ENCODE results near the gene CADPS.

CADPS gene

DNA sequence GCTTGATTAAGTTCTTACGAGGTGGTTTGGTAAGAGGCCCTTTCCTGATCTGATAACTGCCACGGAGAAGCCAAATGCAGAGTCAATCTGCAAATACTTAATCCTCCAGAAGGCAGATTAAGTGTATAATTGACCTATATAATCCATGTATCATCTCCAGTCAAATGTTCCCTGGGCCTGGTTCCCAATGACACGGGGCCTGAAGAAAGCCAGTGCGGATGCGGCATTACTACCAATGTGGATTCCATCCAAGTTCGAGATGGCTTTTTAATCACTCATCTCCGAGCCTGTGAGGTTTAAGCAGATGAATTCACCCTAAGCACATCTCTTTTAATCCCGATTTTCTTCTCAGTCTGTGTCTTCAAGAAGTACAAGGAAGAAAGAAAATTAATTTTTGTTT is 441.8 kb downstream of the CADPS start:
- DNase-seq (ENCODE audit: low read depth) = no peak

DNA sequence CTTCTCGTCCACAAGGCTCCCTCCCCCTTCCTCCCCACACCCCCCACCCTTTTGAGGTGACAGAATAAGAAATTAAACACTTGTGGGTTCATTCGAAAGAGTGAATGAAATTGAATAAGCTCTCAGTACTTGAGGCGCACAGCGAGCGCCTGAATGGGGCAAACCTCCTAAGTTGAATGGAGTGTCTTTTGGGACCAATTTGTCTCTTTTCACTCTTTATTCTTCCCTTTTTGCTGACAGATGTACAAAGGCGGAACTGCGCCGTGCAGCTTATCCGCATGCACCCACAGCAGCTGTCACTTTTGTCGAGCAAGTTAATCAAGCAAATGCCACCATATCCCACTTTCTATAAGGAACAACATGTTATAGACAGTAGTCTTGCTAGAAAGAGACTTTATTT is 454.0 kb downstream of the CADPS start:
- DNase-seq (ENCODE audit: low read depth) = no peak

DNA sequence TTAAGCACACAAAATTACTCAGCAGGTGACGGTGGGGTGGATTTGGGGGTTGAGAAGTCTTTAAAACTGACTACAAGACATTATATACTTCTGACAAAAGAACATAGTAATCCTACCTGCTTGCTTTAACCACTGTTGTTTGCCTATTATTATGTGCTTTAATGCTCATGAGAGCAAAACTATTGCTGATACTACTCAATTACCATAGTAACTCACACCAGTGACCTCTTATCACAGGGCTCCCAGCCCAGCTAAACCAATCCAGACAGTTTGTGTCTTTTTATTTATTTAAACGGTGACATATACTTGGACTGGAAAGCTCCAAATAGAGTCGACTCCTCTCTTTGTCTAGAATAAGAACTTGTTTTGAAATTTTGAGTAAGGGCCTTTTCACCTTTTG is 459.1 kb downstream of the CADPS start:
- DNase-seq (ENCODE audit: low read depth) = no peak

DNA sequence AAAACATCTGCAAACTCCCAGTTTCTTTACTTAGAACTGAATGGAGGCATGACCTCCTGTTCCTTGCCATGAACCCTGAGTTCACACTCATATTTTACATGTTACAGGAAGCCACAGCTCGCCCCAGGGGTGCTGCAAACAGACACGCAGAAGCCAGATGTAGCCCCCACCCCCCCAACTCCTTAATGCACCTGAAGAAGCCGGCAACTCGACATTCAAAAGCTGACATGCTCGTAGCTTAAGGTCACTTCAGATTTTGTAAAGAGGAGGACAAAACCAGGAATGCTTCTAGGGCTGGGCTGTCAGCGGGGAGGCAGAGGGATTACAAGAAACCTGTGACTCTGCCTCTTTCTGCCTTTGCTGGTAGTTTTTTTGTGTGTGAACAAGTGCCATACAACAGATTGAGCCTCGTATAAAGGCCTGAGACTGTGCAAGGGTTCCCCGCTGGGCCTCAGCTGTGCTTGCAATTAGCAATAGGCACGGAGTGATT is 459.9 kb downstream of the CADPS start:
- no peak for DNase-seq (ENCODE audit: low read depth)

DNA sequence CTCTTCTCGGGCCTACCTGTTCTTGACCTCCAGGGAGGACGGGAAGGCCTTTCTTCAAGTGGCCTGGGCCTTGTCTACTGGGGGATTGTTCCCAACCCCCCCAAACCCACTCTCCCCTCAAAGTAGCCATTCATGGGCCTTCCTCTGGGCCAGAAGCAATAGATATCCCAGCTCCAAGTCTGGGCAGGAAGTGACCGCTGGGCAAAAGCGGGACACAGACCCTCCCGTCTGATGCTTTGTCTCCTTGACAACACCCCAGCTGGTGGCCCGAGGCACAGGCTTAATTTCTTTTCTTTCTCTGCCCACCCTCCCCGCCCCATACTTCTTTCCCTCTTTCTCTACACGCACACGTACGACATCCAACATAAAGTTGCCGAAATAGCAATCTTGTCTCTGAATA is 460.4 kb downstream of the CADPS start:
- no peak for DNase-seq (ENCODE audit: low read depth)

GRCh38 chr3:62413687-62414086 is 461.5 kb downstream of the CADPS start:
- DNase-seq (ENCODE audit: low read depth) = no peak

DNA sequence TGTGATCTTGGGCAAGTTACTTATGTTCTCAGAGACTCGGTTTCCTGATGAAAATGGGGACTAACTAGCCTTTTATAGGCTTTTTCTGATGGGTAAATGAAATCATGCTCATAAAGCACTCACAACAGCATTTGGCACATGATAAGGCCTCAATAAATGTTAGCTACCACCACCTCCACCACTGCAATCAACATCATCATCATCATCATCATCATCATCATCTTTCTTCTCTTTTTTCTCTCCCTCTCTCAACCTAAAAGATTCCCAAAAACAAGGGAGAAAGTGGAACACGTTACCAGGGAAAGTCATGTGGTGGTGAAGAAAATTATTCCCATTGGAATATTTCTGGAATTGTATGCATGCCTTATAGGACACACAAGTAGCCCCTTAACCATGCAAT is 468.3 kb downstream of the CADPS start:
- DNase-seq (ENCODE audit: low read depth) = no peak

DNA sequence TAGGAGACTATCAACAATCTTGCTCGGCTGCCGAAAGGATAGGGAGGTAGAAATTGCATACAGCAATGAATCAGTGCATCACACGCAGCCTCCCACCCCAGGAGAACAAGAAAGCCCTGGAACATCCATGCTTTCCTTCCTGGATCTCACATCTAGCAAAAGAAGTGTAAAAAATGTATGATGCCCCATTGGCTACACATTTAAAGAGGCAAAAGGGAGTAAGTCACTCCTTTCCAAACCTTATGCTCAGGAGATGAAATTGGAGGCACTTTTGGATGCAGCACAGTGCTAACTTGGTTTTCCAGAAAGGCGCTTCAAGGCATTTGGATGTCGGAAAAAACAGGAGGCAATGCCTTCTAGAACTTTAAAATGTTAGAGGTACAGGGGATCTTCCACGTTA is 469.6 kb downstream of the CADPS start:
- no peak for DNase-seq (ENCODE audit: low read depth)

- no peak for DNase-seq (ENCODE audit: low read depth)
Measured at GRCh38 chr3:62405135-62405534, 470.1 kb downstream of the CADPS start.

GRCh38 chr3:62404321-62404720 is 470.9 kb downstream of the CADPS start:
- DNase-seq (ENCODE audit: low read depth) = no peak

DNA sequence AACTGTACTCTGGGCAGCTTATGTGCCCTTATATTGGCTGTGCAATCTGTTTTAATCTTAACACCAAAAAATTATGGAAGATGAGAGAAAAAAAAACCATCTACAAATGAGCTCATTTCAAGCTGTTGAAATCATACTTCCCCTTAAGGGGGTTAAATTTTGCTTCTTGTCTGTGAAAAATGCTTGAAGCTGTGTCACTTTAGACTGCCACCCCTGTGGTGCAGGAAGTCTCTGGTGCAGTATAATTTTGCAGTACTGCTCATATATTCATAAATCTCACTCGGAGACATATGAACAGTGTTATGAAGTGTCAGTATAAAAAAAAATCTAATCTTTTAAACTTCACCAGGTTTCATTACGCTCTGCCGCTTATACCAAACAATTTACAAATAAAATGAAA is 471.5 kb downstream of the CADPS start:
- no peak for DNase-seq (ENCODE audit: low read depth)

GRCh38 chr3:62392626-62393292 is 482.5 kb downstream of the CADPS start:
- no peak for DNase-seq (ENCODE audit: low read depth)

GRCh38 chr3:62387251-62387650 is 488.0 kb downstream of the CADPS start:
- no peak for DNase-seq (ENCODE audit: low read depth)

DNA sequence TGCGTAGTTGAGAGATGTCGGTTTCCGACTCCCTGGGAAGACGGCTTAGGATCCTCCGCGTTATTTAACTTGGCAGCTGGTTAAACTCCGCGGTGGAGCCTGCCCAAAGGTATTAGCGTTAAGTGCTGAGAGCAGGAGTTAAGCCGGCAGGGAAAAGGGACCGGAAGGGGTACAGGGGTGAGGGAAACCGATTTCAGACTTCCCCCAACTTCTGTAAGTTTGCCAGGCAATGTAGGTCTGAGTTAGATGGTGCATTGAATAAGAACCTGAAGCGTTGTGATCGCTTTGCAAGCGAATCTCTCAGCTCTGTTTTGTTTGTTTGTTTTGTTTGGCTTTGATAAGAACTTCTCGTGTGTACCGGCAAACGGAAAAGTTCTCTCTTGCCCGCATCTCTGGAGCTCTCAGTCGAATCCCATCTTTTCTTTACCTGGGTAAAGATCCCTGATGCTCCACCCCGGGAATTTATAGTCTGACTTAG is 495.9 kb downstream of the CADPS start:
- DNase-seq (ENCODE audit: low read depth) = no peak

GRCh38 chr3:62378921-62379320 is 496.3 kb downstream of the CADPS start:
- DNase-seq (ENCODE audit: low read depth) = no peak

DNA sequence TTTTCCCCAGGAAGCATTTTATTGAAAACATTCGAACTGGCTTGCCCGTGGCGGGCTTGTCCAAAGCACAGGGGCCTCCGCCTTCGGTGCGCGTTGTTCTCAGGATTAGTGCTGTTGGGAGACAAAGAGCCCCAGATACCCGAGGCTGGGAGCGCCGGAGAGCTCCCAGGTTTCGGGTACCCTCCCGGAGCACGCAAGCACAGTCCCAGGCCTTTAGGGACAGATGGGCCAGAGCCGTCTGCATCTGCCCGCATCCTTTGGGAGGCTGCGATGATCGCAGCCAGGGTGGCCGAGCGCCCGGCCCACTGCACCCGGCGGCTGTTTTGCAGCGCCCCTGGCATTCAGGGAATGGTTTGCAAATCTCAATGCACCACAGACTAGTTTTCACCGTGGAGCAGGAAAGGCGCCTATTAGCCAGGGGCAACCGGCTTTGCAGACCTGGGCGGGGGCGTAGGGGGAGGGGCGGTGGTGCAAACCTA is 496.9 kb downstream of the CADPS start:
- no peak for DNase-seq (ENCODE audit: low read depth)

DNA sequence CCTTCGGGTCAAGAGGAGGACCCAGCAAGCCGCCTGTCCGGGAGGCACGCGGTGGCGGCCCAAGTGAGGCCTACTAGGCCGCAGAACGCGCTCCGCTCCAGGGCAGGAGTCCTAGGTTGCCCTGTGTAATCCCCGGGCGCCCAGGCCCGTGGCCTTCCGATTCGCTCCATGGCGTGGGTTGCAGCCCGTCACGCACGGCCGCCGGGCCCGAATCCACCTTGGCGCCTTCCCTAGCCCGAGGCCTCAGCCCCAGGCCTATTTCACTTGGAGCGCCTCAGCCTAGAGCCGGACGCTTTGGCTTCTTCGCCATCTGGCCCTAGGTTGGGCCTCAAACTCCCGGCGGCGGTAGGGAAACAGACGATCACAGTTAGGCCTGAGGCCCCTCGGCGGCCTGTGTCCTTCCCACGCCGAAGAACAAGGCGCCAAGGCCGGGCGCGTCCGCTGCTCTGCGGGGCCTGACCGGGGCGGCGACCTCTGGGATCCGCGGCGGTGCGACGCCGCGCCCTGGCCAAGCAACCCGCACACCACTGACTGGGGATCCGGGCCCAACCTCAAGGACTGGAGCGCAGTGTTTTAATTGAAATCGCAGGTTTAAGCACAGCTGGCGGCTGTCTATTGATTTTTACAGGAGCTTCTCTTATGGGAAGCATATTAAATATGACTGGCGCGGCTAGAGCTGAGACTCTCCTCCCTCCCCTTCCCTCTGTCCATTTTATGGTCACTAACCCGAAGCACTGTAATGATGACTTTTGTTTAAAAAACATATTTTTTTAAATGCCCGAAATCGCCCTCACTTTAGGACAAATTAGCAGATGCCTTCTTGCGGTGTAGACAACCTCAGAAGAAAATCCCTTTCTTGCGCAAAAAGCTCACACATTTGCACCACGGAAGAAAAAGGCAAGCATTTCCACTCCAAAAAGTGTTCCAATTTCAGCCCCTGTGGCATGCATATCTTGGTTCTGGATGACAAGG is 498.0 kb downstream of the CADPS start:
- no peak for DNase-seq (ENCODE audit: low read depth)

- DNase-seq (ENCODE audit: low read depth) = no peak
Measured at GRCh38 chr3:62376454-62376720, 498.8 kb downstream of the CADPS start.

- no peak for DNase-seq (ENCODE audit: low read depth)
Measured at GRCh38 chr3:62375655-62376453, 499.4 kb downstream of the CADPS start.

DNA sequence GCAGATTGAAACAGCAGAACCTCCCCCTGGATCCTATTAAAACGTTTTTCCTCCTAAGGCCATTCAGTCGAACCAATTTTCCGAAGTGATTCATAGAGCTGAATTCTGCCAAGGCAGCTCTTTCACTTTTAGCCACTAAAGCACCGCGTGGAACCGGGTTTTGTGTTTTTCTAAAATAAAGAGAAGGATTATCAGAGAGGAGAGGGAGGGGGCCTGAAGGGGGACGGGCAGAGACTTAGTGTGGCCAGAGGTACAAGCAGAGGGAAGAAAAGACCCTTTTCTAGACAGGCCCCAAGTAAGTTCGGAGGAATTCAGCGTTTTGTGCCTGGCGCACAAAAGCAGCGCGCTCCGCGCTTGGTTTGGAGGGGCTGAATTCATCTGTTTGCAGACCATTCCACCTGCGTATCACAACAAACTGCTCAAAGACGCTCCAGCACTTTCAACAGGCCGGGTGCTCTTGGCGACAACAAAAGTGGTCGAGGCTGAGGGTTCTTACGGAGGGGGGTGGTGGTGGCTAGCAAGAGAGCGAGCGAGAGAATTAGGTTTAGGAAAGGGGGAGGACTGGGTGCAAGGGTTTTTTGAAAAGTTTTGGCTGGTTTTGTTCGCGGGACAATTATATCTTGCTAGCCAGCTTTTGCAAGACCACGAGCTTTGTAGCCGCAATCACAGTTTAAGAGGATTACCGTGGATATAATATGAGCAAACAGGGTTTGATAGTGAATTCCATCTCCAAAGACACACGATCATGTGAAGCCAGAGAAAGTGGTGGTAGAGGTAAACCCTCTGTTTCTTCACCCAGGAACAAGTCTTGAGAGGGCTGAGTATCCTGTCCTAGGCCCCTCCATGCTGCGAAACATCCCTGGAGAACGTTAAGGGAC is 500.6 kb downstream of the CADPS start:
- DNase-seq (ENCODE audit: low read depth) = no peak

- no peak for DNase-seq (ENCODE audit: low read depth)
Measured at GRCh38 chr3:62373714-62374333, 501.4 kb downstream of the CADPS start.
